Measurements from ENCODE around the gene TSGA10IP.
A peak's percentile ranks its signal among the peaks of the same experiment; 100 is the strongest.
"Not testable (repeated sequence)": the region's sequence is repeated elsewhere in the genome, so short reads cannot be mapped to it uniquely, and the experiment has no call there.

The TSGA10IP gene

GRCh38 chr11:65945941-65946558 lies 770 bp downstream of the TSGA10IP start:
- FAIRE-seq (no peak), DNase-seq (ENCODE audit: low spot score) (no peak)

- FAIRE-seq (no peak), DNase-seq (ENCODE audit: low spot score) (no peak)
These were observed 1.4 kb downstream of the TSGA10IP start for GRCh38 chr11:65946655-65947054.

GRCh38 chr11:65947133-65947532 lies 1.9 kb downstream of the TSGA10IP start:
- DNase-seq (ENCODE audit: low spot score): no peak
- FAIRE-seq: no peak

- DNase-seq (ENCODE audit: low spot score) (no peak), FAIRE-seq (no peak)
These were observed 2.4 kb downstream of the TSGA10IP start for GRCh38 chr11:65947603-65948125.

- not testable (repeated sequence) for FAIRE-seq; DNase-seq (ENCODE audit: low spot score)
These were observed 5.4 kb downstream of the TSGA10IP start for GRCh38 chr11:65950711-65951110.

GRCh38 chr11:65951641-65952040 lies 6.4 kb downstream of the TSGA10IP start:
- DNase-seq (ENCODE audit: low spot score); FAIRE-seq: not testable (repeated sequence)

GRCh38 chr11:65952052-65952521 lies 6.8 kb downstream of the TSGA10IP start:
- DNase-seq (ENCODE audit: low spot score): no peak
- FAIRE-seq: no peak

- FAIRE-seq: no peak
These were observed 8.2 kb downstream of the TSGA10IP start for GRCh38 chr11:65953471-65953870.

GRCh38 chr11:65954771-65955170 lies 9.5 kb downstream of the TSGA10IP start:
- DNase-seq (ENCODE audit: low spot score) (no peak), FAIRE-seq (no peak)

More at GRCh38 chr11:65953471-65953870, 8.2 kb downstream of the TSGA10IP start:
- DNase-seq (ENCODE audit: low spot score): no peak

- DNase-seq (ENCODE audit: low spot score) (no peak), FAIRE-seq (no peak)
These were observed 13.0 kb downstream of the TSGA10IP start for GRCh38 chr11:65958291-65958690.

- DNase-seq (ENCODE audit: low spot score): no peak
- FAIRE-seq: no peak
These were observed 13.6 kb downstream of the TSGA10IP start for GRCh38 chr11:65958774-65959420.

- DNase-seq (ENCODE audit: low spot score): no peak
- no peak for FAIRE-seq
These were observed 15.6 kb downstream of the TSGA10IP start for GRCh38 chr11:65960824-65961266.

- peak; percentile 90 for DNase-seq (ENCODE audit: low spot score)
- FAIRE-seq: peak; percentile 62
These were observed 16.2 kb downstream of the TSGA10IP start, which contains the start of gene SART1 for GRCh38 chr11:65961267-65962140. Gene SART1, plus strand, starts transcription at chr11:65961734. Its CDS starts 47 bp downstream, at chr11:65961781.

GRCh38 chr11:65962141-65962564 lies 16.9 kb downstream of the TSGA10IP start:
- DNase-seq (ENCODE audit: low spot score) (no peak), FAIRE-seq (no peak)

- no peak for FAIRE-seq
- no peak for DNase-seq (ENCODE audit: low spot score)
These were observed 19.6 kb downstream of the TSGA10IP start for GRCh38 chr11:65964906-65965305.

- no peak for FAIRE-seq
- DNase-seq (ENCODE audit: low spot score): no peak
These were observed 20.9 kb downstream of the TSGA10IP start for GRCh38 chr11:65965986-65966762.

GRCh38 chr11:65967329-65967934 lies 22.2 kb downstream of the TSGA10IP start:
- FAIRE-seq (no peak), DNase-seq (ENCODE audit: low spot score) (no peak)

- DNase-seq (ENCODE audit: low spot score) (no peak), FAIRE-seq (no peak)
These were observed 23.6 kb downstream of the TSGA10IP start for GRCh38 chr11:65968600-65969482.

GRCh38 chr11:65972116-65972515 lies 26.8 kb downstream of the TSGA10IP start:
- DNase-seq (ENCODE audit: low spot score): no peak
- no peak for FAIRE-seq

All from RCC 7860 (cell line).